Measurements from ENCODE around the gene ITGB2. TPM values are rescaled to one million over a fixed set of nuclear protein-coding genes. Genes with fewer than 3 reads are reported as not detected.
"Not testable (repeated sequence)": the region's sequence is repeated elsewhere in the genome, so short reads cannot be mapped to it uniquely, and the experiment has no call there.

ITGB2 gene
- total and polyA plus RNA-seq, 2 donors (not counting 1 experiment from before 2014, with no cell fraction given), result 0.05 TPM; not detected in 1

DNA sequence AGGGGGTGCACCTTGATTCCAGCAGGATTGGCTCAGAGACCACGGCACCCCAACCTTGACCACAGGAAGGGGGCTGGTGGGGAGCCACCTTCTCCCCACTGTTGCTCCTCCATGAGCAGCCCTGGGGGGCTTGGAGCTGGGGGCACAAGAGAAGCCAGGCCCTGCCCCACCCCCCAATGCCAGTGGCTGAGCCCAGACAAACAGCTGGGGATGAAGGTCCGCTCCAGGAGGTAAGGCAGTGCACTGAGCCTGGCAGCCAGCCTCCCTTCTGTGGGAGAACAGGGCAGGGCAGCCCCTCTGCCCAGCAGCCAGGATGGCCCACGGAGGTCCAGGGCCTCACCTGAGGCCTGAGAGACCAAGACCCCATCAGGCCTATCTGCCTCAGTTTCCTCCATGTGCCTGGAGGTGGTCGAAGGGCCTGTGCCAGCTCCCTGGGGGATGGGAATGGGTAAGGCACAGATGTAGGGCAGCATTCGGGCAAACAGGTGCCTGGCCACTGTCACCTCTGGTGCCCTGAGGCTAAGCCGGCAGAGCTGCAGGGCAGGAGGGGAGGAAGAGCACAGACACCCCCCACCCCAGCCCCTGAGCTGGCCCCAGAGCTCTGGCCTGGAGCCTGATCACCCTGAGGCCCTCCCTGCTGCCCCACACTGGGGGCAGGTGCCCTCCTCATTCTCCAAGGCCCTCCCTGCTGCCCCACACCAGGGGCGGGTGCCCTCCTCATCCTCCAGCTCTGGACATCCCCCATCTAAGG lies 7.1 kb downstream of the ITGB2 start:
- H3K4me1 ChIP-seq (ENCODE audit: control insufficient read depth, extremely low read depth, insufficient read depth, low read length), result no peaks in the 10 kb centered on the region
- H3K27ac ChIP-seq (ENCODE audit: insufficient read depth, low read length), result no peak overlapping the region
- TF ChIP-seq CTCF (conservative IDR thresholded peaks at IDR 0.05 in 1 of 2, IDR thresholded peaks at IDR 0.05 in 1 of 2; ENCODE audit: low read depth in 1 of 2, low read length in 2 of 2), result no peak
- H4K20me1 ChIP-seq (ENCODE audit: control insufficient read depth, extremely low read depth, insufficient read depth, low read length), result no peaks in the 10 kb centered on the region
- H3K27me3 ChIP-seq (ENCODE audit: control insufficient read depth, insufficient read depth, low read length), result peaks cover 12% of the 10 kb centered on the region
- no peaks in the 10 kb centered on the region for H3K36me3 ChIP-seq (ENCODE audit: control insufficient read depth, insufficient read depth, low read length)
- no peaks in the 10 kb centered on the region for H3K9me3 ChIP-seq (ENCODE audit: control insufficient read depth, insufficient read depth, low read depth, low read length)
- no peak for DNase-seq (ENCODE audit: low read depth in 2 of 2)
- no peak overlapping the region for H3K4me3 ChIP-seq (replicated peaks in 1 of 4; ENCODE audit: control extremely low read depth in 1 of 4, insufficient read depth in 1 of 4, low read depth in 3 of 4, low read length in 4 of 4)
- H3K79me2 ChIP-seq (ENCODE audit: control insufficient read depth, insufficient read depth, low read length), result no peaks in the 10 kb centered on the region
- H3K9ac ChIP-seq (ENCODE audit: insufficient read depth, low read length), result no peak overlapping the region
- no peak overlapping the region for H3K4me2 ChIP-seq (ENCODE audit: extremely low read depth, insufficient read depth, low read length)
- H2AFZ ChIP-seq (ENCODE audit: low read length), result no peak overlapping the region

GRCh38 chr21:44912506-44913412 lies 7.9 kb downstream of the ITGB2 start:
- H3K36me3 ChIP-seq (ENCODE audit: control insufficient read depth, insufficient read depth, low read length); H3K9me3 ChIP-seq (ENCODE audit: control insufficient read depth, insufficient read depth, low read depth, low read length); DNase-seq (ENCODE audit: low read depth in 2 of 2); H3K4me2 ChIP-seq (ENCODE audit: extremely low read depth, insufficient read depth, low read length); H2AFZ ChIP-seq (ENCODE audit: low read length); H3K4me1 ChIP-seq (ENCODE audit: control insufficient read depth, extremely low read depth, insufficient read depth, low read length); H3K9ac ChIP-seq (ENCODE audit: insufficient read depth, low read length); H4K20me1 ChIP-seq (ENCODE audit: control insufficient read depth, extremely low read depth, insufficient read depth, low read length); H3K79me2 ChIP-seq (ENCODE audit: control insufficient read depth, insufficient read depth, low read length); H3K4me3 ChIP-seq (replicated peaks in 1 of 4; ENCODE audit: control extremely low read depth in 1 of 4, insufficient read depth in 1 of 4, low read depth in 3 of 4, low read length in 4 of 4); H3K27ac ChIP-seq (ENCODE audit: insufficient read depth, low read length): not testable (repeated sequence)
- H3K27me3 ChIP-seq (ENCODE audit: control insufficient read depth, insufficient read depth, low read length), result peaks cover 16% of the 10 kb centered on the region

- Histone ChIP-seq H4K20me1 (ENCODE audit: control insufficient read depth, extremely low read depth, insufficient read depth, low read length) (no peaks in the 10 kb centered on the region), H3K9ac (ENCODE audit: insufficient read depth, low read length) (no peak overlapping the region), H2AFZ (ENCODE audit: low read length) (no peak overlapping the region), H3K27ac (ENCODE audit: insufficient read depth, low read length) (no peak overlapping the region), H3K9me3 (ENCODE audit: control insufficient read depth, insufficient read depth, low read depth, low read length) (no peaks in the 10 kb centered on the region), H3K27me3 (ENCODE audit: control insufficient read depth, insufficient read depth, low read length) (peaks cover 23% of the 10 kb centered on the region), H3K79me2 (ENCODE audit: control insufficient read depth, insufficient read depth, low read length) (no peaks in the 10 kb centered on the region), H3K36me3 (ENCODE audit: control insufficient read depth, insufficient read depth, low read length) (no peaks in the 10 kb centered on the region), H3K4me2 (ENCODE audit: extremely low read depth, insufficient read depth, low read length) (no peak overlapping the region), H3K4me3 (replicated peaks in 1 of 4; ENCODE audit: control extremely low read depth in 1 of 4, insufficient read depth in 1 of 4, low read depth in 3 of 4, low read length in 4 of 4) (no peak overlapping the region), H3K4me1 (ENCODE audit: control insufficient read depth, extremely low read depth, insufficient read depth, low read length) (no peaks in the 10 kb centered on the region)
- TF ChIP-seq CTCF (conservative IDR thresholded peaks at IDR 0.05 in 1 of 2, IDR thresholded peaks at IDR 0.05 in 1 of 2; ENCODE audit: low read depth in 1 of 2, low read length in 2 of 2), result no peak
- TF ChIP-seq EZH2 (IDR thresholded peaks at IDR 0.05; ENCODE audit: low read length, missing control alignments), result no peak
- DNase-seq (ENCODE audit: low read depth in 2 of 2), result no peak
Observed at GRCh38 chr21:44912158-44912473, 8.6 kb downstream of the ITGB2 start.

Data from fibroblast of lung (primary cell).